GM18951 (cell line): ENCODE data around the gene ARL15.

Experiments
- POLR2A ChIP-seq: IDR thresholded peaks from 4 replicates; pipeline ENCODE4 v1.6.1; 2011; ENCODE audit warnings: mild to moderate bottlenecking; ENCODE audit not compliant: insufficient read length, insufficient read depth; ENCODE audit errors: extremely low read depth
- in situ Hi-C: fragments of 300-500 bp; cut with MboI; formaldehyde crosslinking; loops from one replicate; pipeline ENCODE4 v1.12.0; 2022; ENCODE audit warnings: low sequenced_read_pairs, mixed read lengths, inconsistent platforms; ENCODE audit not compliant: unreplicated experiment

The ARL15 gene

DNA sequence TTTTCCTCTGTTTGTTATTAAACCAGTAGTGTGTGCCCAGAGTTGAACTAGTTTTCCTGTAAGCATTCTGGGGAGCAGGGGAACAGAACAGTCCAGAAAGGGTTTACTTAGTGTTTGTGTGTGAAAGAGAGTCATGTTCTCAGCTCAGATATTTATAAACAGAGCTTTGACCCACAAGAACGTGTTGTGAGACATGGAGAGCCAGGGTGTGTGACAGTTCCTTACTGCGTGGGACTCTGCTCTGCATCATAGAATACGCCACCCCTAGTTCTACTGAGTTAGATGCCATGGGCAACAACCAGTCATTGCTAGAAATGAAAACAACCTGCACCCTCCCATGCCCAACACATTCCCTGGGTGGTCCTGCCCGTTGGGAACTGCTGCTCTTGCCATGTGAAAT, 419.2 kb downstream of the ARL15 start:
- in situ Hi-C loops, result no loop called here
- no peak for TF ChIP-seq POLR2A

DNA sequence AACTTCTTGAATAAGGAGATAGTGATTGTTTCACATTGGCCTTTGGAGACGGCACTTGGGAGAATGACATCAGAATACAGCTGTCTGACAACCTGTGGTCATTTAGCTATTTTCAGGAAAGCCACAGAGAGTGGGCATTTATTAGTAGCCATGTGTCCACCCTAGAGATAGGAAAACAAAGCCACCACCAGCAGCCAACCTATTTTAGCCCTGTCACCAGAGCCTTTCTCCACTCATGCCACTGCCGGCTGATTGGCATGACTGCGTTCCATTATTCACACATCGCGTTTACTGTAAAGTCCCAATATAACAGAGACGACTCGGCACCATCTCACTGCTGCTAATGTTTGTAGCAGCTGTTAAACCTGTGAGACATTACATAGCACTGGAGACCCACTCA, 419.9 kb downstream of the ARL15 start:
- TF ChIP-seq POLR2A, result no peak
- in situ Hi-C loops, result no loop called here

GRCh38 chr5:53884844-53885243, 425.5 kb downstream of the ARL15 start:
- in situ Hi-C loops, result no loop called here

GRCh38 chr5:53884417-53884816, 426.0 kb downstream of the ARL15 start:
- no peak for TF ChIP-seq POLR2A
- in situ Hi-C loops, result no loop called here

More at GRCh38 chr5:53884844-53885243, 425.5 kb downstream of the ARL15 start:
- no peak for TF ChIP-seq POLR2A

GRCh38 chr5:53882676-53883031, 427.7 kb downstream of the ARL15 start:
- TF ChIP-seq POLR2A, result no peak
- in situ Hi-C loops, result no loop called here

GRCh38 chr5:53882006-53882675, 428.2 kb downstream of the ARL15 start:
- TF ChIP-seq POLR2A, result no peak
- in situ Hi-C loops, result no loop called here

DNA sequence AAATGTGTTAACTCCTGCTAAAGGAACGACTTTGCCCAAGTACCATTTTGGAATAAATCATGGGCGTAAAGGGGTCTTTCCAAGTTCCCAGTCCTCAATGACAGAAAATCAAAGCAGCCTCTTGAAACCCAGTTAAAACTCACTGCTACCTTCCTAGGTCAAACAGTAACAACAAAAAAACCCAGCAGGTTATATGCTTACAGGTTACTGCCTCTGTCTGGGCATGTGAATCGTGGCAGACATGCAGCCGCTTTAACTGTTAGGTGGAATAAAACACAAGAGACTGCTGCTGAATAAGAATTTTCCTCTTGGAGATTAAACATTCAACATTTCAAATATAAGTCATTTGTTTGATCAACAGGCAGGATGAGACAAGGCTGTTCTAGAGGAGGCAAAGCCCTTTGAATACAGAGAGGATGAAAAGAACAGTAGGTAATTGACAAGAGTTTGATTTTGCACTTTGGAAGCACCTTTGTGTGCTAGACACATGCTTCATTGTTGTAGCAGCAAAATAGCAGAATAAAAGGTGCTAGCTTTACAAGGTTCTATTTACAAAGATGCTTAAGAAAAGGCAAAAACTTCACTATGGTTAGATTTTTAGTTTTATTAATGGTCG, 430.6 kb downstream of the ARL15 start:
- in situ Hi-C loops, result no loop called here
- TF ChIP-seq POLR2A, result no peak

GRCh38 chr5:53878015-53878414, 432.4 kb downstream of the ARL15 start:
- TF ChIP-seq POLR2A, result no peak
- in situ Hi-C loops, result no loop called here

GRCh38 chr5:53877243-53877642, 433.1 kb downstream of the ARL15 start:
- TF ChIP-seq POLR2A, result no peak
- in situ Hi-C loops, result no loop called here

DNA sequence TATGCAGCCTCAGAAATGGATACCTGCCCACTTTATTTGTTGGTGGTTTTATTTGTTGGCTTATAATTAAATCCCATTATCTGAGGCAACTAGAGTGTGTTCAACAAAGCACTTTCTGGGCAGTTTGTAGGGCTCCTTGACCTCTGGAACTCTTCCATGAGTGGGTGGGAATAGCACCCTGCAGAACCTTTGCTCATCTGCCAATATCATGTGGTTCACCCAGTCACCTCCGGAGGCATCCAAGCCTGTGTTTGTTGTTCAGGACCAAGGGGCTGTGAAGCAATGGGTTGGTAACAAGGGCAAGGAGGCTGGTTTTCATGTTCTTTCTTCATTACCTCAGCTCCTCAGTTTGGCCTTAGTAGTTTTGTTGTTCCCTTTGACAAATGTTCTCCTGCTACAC, 436.0 kb downstream of the ARL15 start:
- no peak for TF ChIP-seq POLR2A
- in situ Hi-C loops, result no loop called here

- no peak for TF ChIP-seq POLR2A
- in situ Hi-C loops, result no loop called here
Observed at GRCh38 chr5:53873235-53873634, 437.1 kb downstream of the ARL15 start.

DNA sequence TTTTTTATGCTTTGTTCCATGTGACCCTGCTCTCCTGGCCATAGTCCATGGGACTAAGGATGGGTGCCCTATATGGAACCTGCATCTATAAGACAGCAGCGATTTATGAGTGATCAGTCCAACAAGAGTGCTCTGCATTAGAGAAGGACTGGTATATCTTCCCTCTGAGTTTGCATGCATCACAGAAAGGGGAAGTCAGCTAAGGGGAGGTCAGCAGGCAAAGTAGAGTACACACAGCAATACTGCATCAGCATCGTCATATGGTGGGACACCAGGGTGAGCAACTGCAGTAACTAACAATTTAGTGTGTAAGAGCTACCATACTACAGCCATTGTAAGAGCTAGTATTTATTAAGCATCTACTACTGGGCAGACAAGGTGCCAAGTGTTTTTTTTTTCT, 438.6 kb downstream of the ARL15 start:
- no peak for TF ChIP-seq POLR2A
- in situ Hi-C loops, result no loop called here

- no peak for TF ChIP-seq POLR2A
- in situ Hi-C loops, result no loop called here
Observed at GRCh38 chr5:53871050-53871449, 439.3 kb downstream of the ARL15 start.

GRCh38 chr5:53858700-53859456, 451.5 kb downstream of the ARL15 start:
- in situ Hi-C loops, result no loop called here
- TF ChIP-seq POLR2A, result no peak
